ENCODE results near the gene ENTPD6.

GRCh38 chr20:25245461-25245860 lies 49.9 kb downstream of the ENTPD6 start:
- no peak for TF ChIP-seq EZH2 (IDR thresholded peaks at IDR 0.05; ENCODE audit: low read length, unreplicated experiment)
- TF ChIP-seq CTCF (conservative IDR thresholded peaks at IDR 0.05; ENCODE audit: low read depth, low read length), result no peak
- no peak for TF ChIP-seq EZH2phosphoT487 (IDR thresholded peaks at IDR 0.05; ENCODE audit: borderline replicate concordance, low read length)
